ENCODE results near the gene SORCS2. TPM values are rescaled to one million over a fixed set of nuclear protein-coding genes. Genes with fewer than 3 reads are reported as not detected.

Gene SORCS2
- total RNA-seq, 3 donors from 2014 or later = 0.66 to 1.3 (median 0.80) TPM

DNA sequence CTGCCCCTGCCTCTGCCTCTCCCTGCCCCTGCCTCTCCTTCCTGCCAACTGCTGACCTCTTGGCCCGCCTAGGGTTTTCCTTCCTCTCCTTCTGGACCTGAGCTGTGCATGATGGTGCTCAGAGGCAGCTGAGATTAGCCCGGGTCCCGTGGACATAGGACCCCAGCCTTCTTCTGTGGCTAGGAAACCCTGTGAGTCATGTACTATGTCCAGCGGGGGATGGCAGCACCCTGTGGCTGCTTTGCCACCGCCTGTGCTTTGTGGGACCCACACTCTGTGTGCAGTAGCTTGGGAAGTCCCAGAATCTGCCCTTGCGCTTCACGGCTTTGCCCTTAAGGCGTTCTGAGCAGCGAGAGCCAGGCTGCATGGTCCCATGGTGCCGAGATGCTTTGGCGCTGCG lies 347.9 kb downstream of the SORCS2 start:
- no peak for TF ChIP-seq POLR2A (IDR thresholded peaks at IDR 0.05)
- no peak for TF ChIP-seq POLR2AphosphoS5 (IDR thresholded peaks at IDR 0.05)
- TF ChIP-seq, protein P1, sequence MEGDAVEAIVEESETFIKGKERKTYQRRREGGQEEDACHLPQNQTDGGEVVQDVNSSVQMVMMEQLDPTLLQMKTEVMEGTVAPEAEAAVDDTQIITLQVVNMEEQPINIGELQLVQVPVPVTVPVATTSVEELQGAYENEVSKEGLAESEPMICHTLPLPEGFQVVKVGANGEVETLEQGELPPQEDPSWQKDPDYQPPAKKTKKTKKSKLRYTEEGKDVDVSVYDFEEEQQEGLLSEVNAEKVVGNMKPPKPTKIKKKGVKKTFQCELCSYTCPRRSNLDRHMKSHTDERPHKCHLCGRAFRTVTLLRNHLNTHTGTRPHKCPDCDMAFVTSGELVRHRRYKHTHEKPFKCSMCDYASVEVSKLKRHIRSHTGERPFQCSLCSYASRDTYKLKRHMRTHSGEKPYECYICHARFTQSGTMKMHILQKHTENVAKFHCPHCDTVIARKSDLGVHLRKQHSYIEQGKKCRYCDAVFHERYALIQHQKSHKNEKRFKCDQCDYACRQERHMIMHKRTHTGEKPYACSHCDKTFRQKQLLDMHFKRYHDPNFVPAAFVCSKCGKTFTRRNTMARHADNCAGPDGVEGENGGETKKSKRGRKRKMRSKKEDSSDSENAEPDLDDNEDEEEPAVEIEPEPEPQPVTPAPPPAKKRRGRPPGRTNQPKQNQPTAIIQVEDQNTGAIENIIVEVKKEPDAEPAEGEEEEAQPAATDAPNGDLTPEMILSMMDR (IDR thresholded peaks at IDR 0.05) = no peak

DNA sequence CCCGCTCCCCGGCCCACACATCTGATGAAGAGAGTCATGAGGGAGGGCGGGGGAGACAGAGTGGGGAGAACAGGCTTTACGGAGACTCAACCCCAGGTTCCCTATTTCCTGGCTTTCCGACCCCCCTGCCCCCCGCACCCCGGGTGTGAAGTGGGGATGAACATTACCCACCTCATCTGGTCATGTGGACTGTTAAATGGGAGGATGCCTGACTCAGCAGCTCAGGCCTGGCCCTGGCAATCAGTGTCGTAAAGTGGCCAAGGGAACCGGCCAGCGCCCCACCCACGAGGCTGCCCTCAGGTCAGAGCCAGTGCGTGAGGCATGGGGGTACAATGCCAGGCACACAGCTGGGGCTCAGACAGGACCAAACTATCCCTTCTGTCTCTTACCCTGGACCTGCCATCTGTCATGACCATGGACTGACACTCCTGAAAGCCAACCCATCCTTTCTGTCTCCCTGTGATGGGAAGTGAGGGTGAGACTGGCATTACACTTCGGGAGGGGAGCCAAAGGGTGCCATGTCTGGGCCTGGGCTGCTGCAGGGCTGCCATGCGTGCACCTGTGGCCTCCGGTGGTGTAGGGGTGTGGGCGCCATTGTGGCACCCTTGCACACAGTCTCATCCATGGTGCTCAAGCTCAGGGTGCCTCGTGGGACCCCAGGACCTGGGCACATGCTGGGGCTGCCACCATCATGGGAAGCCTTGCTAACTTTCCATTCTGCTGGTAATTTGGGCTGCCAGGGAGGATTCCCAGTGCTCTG lies 348.5 kb downstream of the SORCS2 start:
- Histone ChIP-seq H3K36me3 (no peaks in the 10 kb centered on the region), H3K27ac (no peak overlapping the region), H3K4me1 (no peaks in the 10 kb centered on the region), H3K9me3 (peaks cover 0 to 4% of the 10 kb centered on the region in 2 donors), H3K27me3 (no peaks in the 10 kb centered on the region), H3K4me3 (no peak overlapping the region)
- DNase-seq (ENCODE audit: low spot score in 2 of 2) = no peak
- no peak for TF ChIP-seq POLR2AphosphoS5 (IDR thresholded peaks at IDR 0.05)
- TF ChIP-seq, protein P1 (IDR thresholded peaks at IDR 0.05) = no peak
- no peak for TF ChIP-seq POLR2A (IDR thresholded peaks at IDR 0.05)
- intact Hi-C loops (cut with DNase I; ENCODE audit: low total_unique reads) = no loop called here

More for the DNA sequence above, 347.9 kb downstream of the SORCS2 start:
- Histone ChIP-seq H3K36me3 (no peaks in the 10 kb centered on the region), H3K4me3 (no peak overlapping the region), H3K27me3 (no peaks in the 10 kb centered on the region), H3K9me3 (peaks cover 0 to 4% of the 10 kb centered on the region in 2 donors), H3K27ac (no peak overlapping the region), H3K4me1 (no peaks in the 10 kb centered on the region)
- intact Hi-C loops (cut with DNase I; ENCODE audit: low total_unique reads) = no loop called here
- no peak for DNase-seq (ENCODE audit: low spot score in 2 of 2)

DNA sequence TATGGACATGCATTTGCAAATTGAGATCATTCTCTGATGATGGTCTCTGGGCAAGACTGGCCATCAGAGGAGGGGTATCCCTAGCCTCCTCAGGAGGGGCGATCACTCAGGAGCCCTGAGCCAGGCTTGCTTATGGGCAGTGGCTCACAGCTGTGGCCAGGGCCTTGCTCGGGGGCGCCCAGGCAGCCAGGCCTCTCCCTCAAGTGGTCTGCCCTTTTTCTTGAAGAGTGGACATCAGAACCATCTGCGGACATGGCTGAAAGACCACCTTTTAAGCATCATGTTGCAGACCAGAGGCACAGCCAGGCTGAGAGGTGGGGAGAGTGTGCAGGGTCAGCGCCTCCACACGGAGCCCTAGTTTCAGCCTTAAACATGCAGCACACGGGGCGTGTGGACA lies 349.1 kb downstream of the SORCS2 start:
- peaks cover 0 to 4% of the 10 kb centered on the region in 2 donors for H3K9me3 ChIP-seq
- no peaks in the 10 kb centered on the region for H3K27me3 ChIP-seq
- TF ChIP-seq, protein P1 (IDR thresholded peaks at IDR 0.05) = no peak
- TF ChIP-seq POLR2A (IDR thresholded peaks at IDR 0.05) (no peak), POLR2AphosphoS5 (IDR thresholded peaks at IDR 0.05) (no peak)
- no peak for DNase-seq (ENCODE audit: low spot score in 2 of 2)
- H3K4me3 ChIP-seq = no peak overlapping the region
- H3K4me1 ChIP-seq = no peaks in the 10 kb centered on the region
- no peaks in the 10 kb centered on the region for H3K36me3 ChIP-seq
- no peak overlapping the region for H3K27ac ChIP-seq
- intact Hi-C loops (cut with DNase I; ENCODE audit: low total_unique reads) = no loop called here

DNA sequence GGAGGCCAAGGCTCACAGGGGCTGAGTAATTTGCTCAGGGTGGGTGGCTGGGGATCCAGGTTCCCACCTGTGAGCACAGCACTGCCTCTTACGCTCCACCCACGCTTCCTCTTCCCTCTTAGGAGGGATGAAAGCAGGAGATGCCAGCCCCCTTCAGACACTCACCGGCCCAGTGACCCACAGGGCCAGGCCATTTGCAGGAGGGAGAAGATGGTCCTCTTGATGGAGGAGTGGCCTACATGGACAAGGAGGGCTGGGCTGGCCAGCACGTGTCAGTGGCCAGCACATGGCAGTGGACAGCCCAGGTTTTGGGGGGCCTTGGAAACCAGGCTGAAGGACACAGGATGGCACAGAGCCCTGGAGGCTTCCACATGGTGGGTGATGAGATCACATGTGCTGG lies 350.4 kb downstream of the SORCS2 start:
- no peak for DNase-seq (ENCODE audit: low spot score in 2 of 2)
- Histone ChIP-seq H3K4me1 (no peaks in the 10 kb centered on the region), H3K27ac (no peak overlapping the region), H3K27me3 (no peaks in the 10 kb centered on the region), H3K9me3 (peaks cover 0 to 4% of the 10 kb centered on the region in 2 donors), H3K36me3 (no peaks in the 10 kb centered on the region), H3K4me3 (no peak overlapping the region)
- TF ChIP-seq POLR2AphosphoS5 (IDR thresholded peaks at IDR 0.05) = no peak
- TF ChIP-seq, protein P1 (IDR thresholded peaks at IDR 0.05) = no peak
- TF ChIP-seq POLR2A (IDR thresholded peaks at IDR 0.05) = no peak
- intact Hi-C loops (cut with DNase I; ENCODE audit: low total_unique reads) = no loop called here

DNA sequence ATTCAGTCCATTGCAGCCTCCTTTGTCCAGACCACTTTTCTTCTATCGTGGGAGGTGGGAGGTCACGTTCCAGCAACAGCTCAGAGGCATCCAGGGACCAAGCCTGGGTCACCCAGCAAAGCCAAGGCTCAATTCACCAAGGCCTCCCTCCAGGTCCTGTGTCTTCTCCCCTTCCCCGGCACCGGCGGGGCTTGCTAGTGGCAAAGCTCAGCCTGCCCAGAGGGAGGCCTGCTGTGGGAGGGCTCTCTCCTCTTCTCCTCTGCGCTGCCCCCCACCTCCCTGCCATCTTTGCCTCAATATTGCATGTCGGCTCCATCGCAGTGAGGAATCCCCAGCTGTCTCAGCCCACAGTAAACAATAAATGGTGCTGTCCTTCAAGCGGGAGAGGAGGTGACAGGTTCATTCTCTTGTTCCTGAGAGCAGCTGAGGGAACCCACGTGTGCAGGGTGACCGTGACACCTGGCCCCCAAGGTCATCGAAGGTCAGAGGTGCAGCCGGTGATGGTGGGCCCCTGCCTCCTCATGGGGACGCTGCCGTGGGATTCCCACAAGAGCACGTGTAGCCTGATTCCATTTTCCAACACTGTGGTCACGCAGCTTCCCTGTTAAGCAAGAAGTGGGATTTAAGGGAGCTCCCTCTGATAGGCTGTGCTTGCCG lies 353.9 kb downstream of the SORCS2 start:
- DNase-seq (ENCODE audit: low spot score in 2 of 2) = no peak
- Histone ChIP-seq H3K27me3 (no peaks in the 10 kb centered on the region), H3K9me3 (no peaks in the 10 kb centered on the region), H3K4me1 (no peaks in the 10 kb centered on the region), H3K36me3 (no peaks in the 10 kb centered on the region), H3K27ac (no peak overlapping the region), H3K4me3 (no peak overlapping the region)
- TF ChIP-seq, protein P1 (IDR thresholded peaks at IDR 0.05) = no peak
- TF ChIP-seq POLR2A (IDR thresholded peaks at IDR 0.05) = no peak
- no peak for TF ChIP-seq POLR2AphosphoS5 (IDR thresholded peaks at IDR 0.05)
- intact Hi-C loops (cut with DNase I; ENCODE audit: low total_unique reads) = no loop called here

Measured in breast epithelium (tissue), 4 donors.